Measurements from ENCODE around the gene IPPK. TPM values are rescaled to one million over a fixed set of nuclear protein-coding genes. Genes with fewer than 3 reads are reported as not detected.

The IPPK gene
- total RNA-seq, 4 donors from 2014 or later, result 41.8 to 86.9 (median 46.1) TPM

DNA sequence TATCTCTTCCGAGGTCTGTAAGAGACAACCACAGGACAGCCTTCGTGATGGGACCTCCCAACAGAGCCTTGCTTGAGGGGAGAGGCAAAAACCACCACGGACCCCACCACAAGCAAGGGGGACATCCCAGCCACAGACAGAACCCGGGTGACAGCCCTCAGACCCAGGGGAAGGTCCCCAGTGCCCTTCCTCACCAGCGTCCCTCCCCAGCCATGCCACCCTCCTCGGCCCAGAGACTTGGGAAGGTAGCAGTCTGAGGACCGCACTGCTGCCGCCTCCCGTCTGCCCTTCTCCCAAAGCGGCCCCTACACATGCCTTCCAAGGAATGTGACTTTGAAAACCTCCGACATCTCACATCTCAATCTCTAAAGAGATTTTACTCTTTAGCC, 13.4 kb downstream of the IPPK start:
- intact Hi-C loops (cut with DNase I), result no loop called here
- 88 to 90% methylated on average over 6 to 9 of the region's 11 CpGs for WGBS, 2 donors
- H3K36me3 ChIP-seq, result peaks cover 6 to 81% (median 9%) of the 10 kb centered on the region in 3 donors
- DNase-seq, result no peak
- peaks cover 38 to 82% (median 47%) of the 10 kb centered on the region in 3 donors for H3K4me1 ChIP-seq
- no peak overlapping the region for H3K4me3 ChIP-seq
- no peaks in the 10 kb centered on the region for H3K27me3 ChIP-seq
- no peak for TF ChIP-seq POLR2A (IDR thresholded peaks at IDR 0.05)
- TF ChIP-seq, protein P1, sequence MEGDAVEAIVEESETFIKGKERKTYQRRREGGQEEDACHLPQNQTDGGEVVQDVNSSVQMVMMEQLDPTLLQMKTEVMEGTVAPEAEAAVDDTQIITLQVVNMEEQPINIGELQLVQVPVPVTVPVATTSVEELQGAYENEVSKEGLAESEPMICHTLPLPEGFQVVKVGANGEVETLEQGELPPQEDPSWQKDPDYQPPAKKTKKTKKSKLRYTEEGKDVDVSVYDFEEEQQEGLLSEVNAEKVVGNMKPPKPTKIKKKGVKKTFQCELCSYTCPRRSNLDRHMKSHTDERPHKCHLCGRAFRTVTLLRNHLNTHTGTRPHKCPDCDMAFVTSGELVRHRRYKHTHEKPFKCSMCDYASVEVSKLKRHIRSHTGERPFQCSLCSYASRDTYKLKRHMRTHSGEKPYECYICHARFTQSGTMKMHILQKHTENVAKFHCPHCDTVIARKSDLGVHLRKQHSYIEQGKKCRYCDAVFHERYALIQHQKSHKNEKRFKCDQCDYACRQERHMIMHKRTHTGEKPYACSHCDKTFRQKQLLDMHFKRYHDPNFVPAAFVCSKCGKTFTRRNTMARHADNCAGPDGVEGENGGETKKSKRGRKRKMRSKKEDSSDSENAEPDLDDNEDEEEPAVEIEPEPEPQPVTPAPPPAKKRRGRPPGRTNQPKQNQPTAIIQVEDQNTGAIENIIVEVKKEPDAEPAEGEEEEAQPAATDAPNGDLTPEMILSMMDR (IDR thresholded peaks at IDR 0.05), result no peak
- H3K27ac ChIP-seq, result peak overlapping the region; percentile 89 to 96 (median 92)
- no peaks in the 10 kb centered on the region for H3K9me3 ChIP-seq

DNA sequence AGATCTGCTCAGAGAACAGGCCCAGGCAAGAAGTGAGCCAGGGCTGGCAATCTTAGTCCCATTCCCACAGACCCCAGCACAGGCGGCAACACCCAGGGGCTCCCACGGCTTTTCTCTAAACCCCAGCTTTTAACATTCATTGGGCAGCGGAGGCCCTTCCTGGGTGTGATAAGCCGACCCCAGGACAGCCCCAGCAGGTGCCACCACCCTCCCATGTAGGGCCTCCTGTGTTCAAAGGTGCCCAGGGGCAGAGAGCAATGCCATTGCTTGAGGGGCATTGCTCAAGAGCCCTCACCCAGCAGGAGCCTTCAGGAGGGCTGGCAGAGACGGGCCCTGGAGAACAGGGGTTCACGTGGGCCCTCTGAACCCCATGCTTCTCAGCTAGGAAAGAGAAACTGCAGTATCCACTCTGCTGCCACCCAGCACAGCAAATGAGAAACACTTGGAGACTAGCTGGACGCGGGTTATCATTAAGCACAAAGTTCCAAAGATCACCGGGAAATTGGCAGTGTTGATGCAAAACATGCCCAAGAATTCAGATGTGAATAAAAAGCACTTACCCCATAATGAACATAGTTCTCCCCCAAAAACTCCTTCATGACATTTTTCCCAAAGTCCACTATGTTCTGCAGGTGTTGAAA, 13.9 kb downstream of the IPPK start:
- no peak overlapping the region for H3K4me3 ChIP-seq
- peaks cover 33 to 82% (median 49%) of the 10 kb centered on the region in 3 donors for H3K4me1 ChIP-seq
- no peaks in the 10 kb centered on the region for H3K9me3 ChIP-seq
- intact Hi-C loops (cut with DNase I), result no loop called here
- peaks cover 6 to 81% (median 11%) of the 10 kb centered on the region in 3 donors for H3K36me3 ChIP-seq
- no peak for DNase-seq
- TF ChIP-seq POLR2A (IDR thresholded peaks at IDR 0.05), result no peak
- TF ChIP-seq, protein P1 (IDR thresholded peaks at IDR 0.05), result no peak
- peak overlapping the region; percentile 89 to 96 (median 92) for H3K27ac ChIP-seq
- no peaks in the 10 kb centered on the region for H3K27me3 ChIP-seq
- 35 to 57% methylated on average over 4 of the region's 9 CpGs for WGBS, 2 donors

DNA sequence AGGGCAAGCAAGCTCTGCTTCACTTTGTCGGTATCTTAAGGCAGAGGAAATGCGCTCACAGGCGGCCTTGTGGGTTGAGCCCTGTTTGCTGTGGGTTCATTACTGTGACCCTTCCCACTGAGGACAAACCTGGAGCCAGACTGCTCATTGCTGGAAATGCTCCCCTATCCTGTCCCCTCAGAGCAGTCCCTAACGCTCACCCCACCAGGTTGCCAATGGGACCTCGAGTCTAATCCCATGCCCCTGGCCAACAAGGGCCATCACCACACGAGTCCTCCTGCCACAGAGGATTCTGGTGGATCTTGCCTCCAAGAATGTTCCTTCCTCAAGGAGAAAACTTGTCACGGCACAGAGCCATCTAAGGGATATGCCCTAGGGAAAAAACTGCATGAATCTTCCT, 14.6 kb downstream of the IPPK start:
- WGBS, 2 donors, result 56% methylated on average over 7 of the region's 7 CpGs; no CpG with 5 or more reads in 1 of the 2 donors
- intact Hi-C loops (cut with DNase I), result no loop called here
- H3K27ac ChIP-seq, result peak overlapping the region; percentile 89 to 96 (median 92)
- no peaks in the 10 kb centered on the region for H3K27me3 ChIP-seq
- no peaks in the 10 kb centered on the region for H3K9me3 ChIP-seq
- TF ChIP-seq, protein P1 (IDR thresholded peaks at IDR 0.05), result no peak
- TF ChIP-seq POLR2A (IDR thresholded peaks at IDR 0.05), result no peak
- no peak for DNase-seq
- H3K36me3 ChIP-seq, result peaks cover 6 to 87% (median 15%) of the 10 kb centered on the region in 3 donors
- H3K4me1 ChIP-seq, result peaks cover 31 to 82% (median 54%) of the 10 kb centered on the region in 3 donors
- no peak overlapping the region for H3K4me3 ChIP-seq

DNA sequence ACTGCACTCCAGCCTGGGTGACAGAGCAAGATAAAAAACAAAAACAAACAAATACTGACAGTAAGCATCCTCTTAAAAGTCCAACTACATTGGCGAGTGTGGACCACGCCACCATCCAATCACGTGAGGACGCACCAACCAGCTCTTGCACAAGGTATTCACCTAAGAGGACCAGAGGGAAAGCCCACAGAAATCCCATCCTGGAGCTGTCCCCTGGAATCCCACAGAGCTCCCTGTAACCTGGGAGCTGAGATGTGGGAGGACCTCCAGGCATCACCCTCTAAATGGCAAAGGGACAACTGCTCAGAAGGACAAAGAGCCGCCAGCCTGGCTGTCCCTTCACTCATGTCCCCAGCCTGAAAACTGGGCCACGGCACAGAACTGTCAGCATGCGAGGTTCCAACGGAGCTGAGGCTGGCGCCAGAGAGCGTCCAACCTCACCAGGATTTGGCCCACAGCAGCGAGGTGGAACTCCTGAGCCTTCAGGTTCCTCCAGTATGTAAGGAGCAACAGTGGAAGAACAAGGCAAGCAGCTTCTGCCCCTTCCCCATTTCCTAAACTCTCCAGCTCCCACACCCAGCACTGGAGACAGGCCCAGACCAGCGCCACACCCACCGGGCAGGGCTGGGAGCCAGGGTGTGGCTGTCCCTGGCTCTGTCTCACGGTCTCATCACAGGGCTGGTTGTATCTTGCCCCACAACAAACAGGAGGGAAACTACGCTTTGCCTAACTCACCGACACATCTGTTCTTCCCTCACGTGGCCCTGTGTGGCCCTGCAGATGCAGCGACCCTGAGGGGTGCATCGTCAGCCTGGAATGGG, 15.2 kb downstream of the IPPK start:
- Histone ChIP-seq H3K36me3 (peaks cover 9 to 94% (median 17%) of the 10 kb centered on the region in 3 donors), H3K27ac (peak overlapping the region; percentile 89 to 96 (median 92)), H3K4me1 (peaks cover 31 to 78% (median 55%) of the 10 kb centered on the region in 3 donors), H3K9me3 (no peaks in the 10 kb centered on the region), H3K4me3 (peak overlapping the region in 1 of 4 donors; percentile 4), H3K27me3 (no peaks in the 10 kb centered on the region)
- DNase-seq, result no peak
- intact Hi-C loops (cut with DNase I), result no loop called here
- 56 to 57% methylated on average over 9 to 10 of the region's 19 CpGs for WGBS, 2 donors
- peak in 1 of 4 donors; percentile 27 for TF ChIP-seq POLR2A (IDR thresholded peaks at IDR 0.05)
- TF ChIP-seq, protein P1 (IDR thresholded peaks at IDR 0.05), result peak in 1 of 6 experiments; percentile 18

DNA sequence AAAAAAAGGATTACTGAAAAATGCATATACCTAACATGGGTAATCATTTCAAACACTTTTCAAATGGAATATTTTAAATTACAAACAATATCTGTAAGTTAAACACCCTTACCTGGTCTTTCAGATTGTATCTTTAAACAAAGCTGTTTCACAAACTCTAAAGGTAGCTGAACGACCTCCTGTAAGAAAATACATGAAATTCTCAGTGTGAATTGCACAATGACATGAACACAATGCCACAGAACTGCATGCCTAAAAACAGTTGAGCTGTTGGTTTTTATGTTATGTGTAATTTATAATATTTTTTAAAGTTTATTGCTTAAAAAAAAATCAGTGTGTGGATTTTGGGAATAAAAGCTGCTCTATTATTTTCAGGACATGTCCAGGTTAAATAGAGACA, 17.5 kb downstream of the IPPK start:
- intact Hi-C loops (cut with DNase I), result no loop called here
- TF ChIP-seq, protein P1 (IDR thresholded peaks at IDR 0.05), result no peak
- TF ChIP-seq POLR2A (IDR thresholded peaks at IDR 0.05), result no peak
- H3K27ac ChIP-seq, result peak overlapping the region in 2 of 4 donors; percentile 93 to 96

More for the DNA sequence above, 17.5 kb downstream of the IPPK start:
- Histone ChIP-seq H3K4me3 (no peak overlapping the region), H3K27me3 (no peaks in the 10 kb centered on the region), H3K9me3 (no peaks in the 10 kb centered on the region), H3K36me3 (peaks cover 20 to 100% (median 27%) of the 10 kb centered on the region in 3 donors), H3K4me1 (peaks cover 31 to 65% (median 48%) of the 10 kb centered on the region in 3 donors)
- 15 to 50% methylated on average over 1 of the region's 1 CpG for WGBS, 2 donors
- DNase-seq, result no peak
